ENCODE data around the gene TMC8.

- no peak for TF ChIP-seq EZH2phosphoT487 (IDR thresholded peaks at IDR 0.05; ENCODE audit: borderline replicate concordance, low read depth)
- no peak for TF ChIP-seq CTCF (IDR thresholded peaks at IDR 0.05)
- no peak for TF ChIP-seq TEAD4 (IDR thresholded peaks at IDR 0.05; ENCODE audit: borderline replicate concordance, insufficient read depth)
- TF ChIP-seq YY1 (IDR thresholded peaks at IDR 0.05; ENCODE audit: low read depth): no peak
- TF ChIP-seq, protein P1, sequence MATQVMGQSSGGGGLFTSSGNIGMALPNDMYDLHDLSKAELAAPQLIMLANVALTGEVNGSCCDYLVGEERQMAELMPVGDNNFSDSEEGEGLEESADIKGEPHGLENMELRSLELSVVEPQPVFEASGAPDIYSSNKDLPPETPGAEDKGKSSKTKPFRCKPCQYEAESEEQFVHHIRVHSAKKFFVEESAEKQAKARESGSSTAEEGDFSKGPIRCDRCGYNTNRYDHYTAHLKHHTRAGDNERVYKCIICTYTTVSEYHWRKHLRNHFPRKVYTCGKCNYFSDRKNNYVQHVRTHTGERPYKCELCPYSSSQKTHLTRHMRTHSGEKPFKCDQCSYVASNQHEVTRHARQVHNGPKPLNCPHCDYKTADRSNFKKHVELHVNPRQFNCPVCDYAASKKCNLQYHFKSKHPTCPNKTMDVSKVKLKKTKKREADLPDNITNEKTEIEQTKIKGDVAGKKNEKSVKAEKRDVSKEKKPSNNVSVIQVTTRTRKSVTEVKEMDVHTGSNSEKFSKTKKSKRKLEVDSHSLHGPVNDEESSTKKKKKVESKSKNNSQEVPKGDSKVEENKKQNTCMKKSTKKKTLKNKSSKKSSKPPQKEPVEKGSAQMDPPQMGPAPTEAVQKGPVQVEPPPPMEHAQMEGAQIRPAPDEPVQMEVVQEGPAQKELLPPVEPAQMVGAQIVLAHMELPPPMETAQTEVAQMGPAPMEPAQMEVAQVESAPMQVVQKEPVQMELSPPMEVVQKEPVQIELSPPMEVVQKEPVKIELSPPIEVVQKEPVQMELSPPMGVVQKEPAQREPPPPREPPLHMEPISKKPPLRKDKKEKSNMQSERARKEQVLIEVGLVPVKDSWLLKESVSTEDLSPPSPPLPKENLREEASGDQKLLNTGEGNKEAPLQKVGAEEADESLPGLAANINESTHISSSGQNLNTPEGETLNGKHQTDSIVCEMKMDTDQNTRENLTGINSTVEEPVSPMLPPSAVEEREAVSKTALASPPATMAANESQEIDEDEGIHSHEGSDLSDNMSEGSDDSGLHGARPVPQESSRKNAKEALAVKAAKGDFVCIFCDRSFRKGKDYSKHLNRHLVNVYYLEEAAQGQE (IDR thresholded peaks at IDR 0.05; ENCODE audit: low read depth, low read length): no peak
- no peak for TF ChIP-seq POLR2AphosphoS5 (IDR thresholded peaks at IDR 0.05; ENCODE audit: low read depth, low read length)
- no peak for TF ChIP-seq EP300 (IDR thresholded peaks at IDR 0.05; ENCODE audit: borderline replicate concordance in 1 of 2, low read depth in 1 of 2, low read length in 1 of 2)
- no peak for TF ChIP-seq SIN3A (IDR thresholded peaks at IDR 0.05; ENCODE audit: borderline replicate concordance, low read depth, low read length)
- no peak for TF ChIP-seq GATA2 (CRISPR knock-in tag; IDR thresholded peaks at IDR 0.05)
- TF ChIP-seq PBX3 (IDR thresholded peaks at IDR 0.05): no peak
- TF ChIP-seq CHD2 (IDR thresholded peaks at IDR 0.05; ENCODE audit: low read length, partially characterized antibody): no peak
- TF ChIP-seq, protein P2, sequence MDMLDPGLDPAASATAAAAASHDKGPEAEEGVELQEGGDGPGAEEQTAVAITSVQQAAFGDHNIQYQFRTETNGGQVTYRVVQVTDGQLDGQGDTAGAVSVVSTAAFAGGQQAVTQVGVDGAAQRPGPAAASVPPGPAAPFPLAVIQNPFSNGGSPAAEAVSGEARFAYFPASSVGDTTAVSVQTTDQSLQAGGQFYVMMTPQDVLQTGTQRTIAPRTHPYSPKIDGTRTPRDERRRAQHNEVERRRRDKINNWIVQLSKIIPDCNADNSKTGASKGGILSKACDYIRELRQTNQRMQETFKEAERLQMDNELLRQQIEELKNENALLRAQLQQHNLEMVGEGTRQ (IDR thresholded peaks at IDR 0.05; ENCODE audit: borderline replicate concordance, low read depth, low read length): no peak
- no peak for TF ChIP-seq MXI1 (IDR thresholded peaks at IDR 0.05; ENCODE audit: low read depth, low read length)
Observed at GRCh38 chr17:78114831-78115723, 15.5 kb upstream of the TMC8 start.

Data from SK-N-SH (cell line).